ENCODE data around the gene GTF3C2. TPM values are rescaled to one million over a fixed set of nuclear protein-coding genes. Genes with fewer than 3 reads are reported as not detected.

The GTF3C2 gene
- total and polyA plus RNA-seq, 8 donors: 45.2 to 71.7 (median 66.5) TPM

DNA sequence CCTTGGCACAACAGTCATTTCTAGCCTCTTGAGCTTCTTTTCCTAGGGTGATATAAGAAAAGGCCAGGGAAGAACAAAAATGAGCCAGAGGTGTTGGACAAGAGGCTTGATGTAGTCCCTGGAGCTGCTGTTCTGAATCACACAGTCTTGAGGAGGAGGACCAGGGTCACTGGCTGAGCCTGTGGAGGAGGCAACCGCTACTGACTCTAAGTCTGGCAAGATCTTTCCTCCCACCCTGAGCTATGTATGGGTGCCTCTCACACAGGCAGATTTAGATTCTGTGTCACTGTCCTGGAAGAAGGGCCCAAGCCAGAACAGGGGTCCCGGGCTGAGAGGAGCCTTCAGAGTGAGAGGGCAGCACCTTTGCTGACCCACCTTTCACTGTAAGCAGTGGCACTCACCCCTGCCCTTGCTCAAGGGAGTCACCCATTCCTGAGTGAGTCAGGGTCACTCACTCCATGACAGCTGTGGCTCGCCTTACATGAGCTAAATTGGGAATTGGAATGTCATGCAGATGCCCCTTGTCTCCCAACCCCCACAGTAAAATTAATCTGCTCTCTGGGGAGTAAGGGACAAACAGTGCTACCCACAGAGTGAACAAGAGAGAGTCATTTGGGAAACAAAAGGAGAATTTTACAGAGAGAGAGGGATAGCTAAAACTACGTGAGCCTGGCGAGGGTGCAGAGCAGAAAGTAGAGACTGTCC lies 74.6 kb downstream of the GTF3C2 start, which contains the start of gene TRIM54:
TRIM54 (plus strand) TSS at position 575 of the 705 bp plus-strand sequence. CDS start 303 bp downstream, outside the sequence.
- Histone ChIP-seq H3K36me3 (no peaks in the 10 kb centered on the region), H3K4me1 (peaks cover 0 to 4% of the 10 kb centered on the region in 2 donors), H3K4me3 (no peak within 1 kb of the TSS), H3K27ac (no peak within 1 kb of the TSS), H3K27me3 (peaks cover 0 to 29% of the 10 kb centered on the region in 2 donors), H3K9me3 (no peaks in the 10 kb centered on the region)
- TF ChIP-seq, protein P1, sequence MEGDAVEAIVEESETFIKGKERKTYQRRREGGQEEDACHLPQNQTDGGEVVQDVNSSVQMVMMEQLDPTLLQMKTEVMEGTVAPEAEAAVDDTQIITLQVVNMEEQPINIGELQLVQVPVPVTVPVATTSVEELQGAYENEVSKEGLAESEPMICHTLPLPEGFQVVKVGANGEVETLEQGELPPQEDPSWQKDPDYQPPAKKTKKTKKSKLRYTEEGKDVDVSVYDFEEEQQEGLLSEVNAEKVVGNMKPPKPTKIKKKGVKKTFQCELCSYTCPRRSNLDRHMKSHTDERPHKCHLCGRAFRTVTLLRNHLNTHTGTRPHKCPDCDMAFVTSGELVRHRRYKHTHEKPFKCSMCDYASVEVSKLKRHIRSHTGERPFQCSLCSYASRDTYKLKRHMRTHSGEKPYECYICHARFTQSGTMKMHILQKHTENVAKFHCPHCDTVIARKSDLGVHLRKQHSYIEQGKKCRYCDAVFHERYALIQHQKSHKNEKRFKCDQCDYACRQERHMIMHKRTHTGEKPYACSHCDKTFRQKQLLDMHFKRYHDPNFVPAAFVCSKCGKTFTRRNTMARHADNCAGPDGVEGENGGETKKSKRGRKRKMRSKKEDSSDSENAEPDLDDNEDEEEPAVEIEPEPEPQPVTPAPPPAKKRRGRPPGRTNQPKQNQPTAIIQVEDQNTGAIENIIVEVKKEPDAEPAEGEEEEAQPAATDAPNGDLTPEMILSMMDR (IDR thresholded peaks at IDR 0.05): no peak
- intact Hi-C loops (cut with DNase I): loop anchor here in 1 of 2 donors (10.0 kb wide), 1 partner anchor 187 kb away; no protein-coding TSS in a partner anchor
- DNase-seq: no peak
- no peak for ATAC-seq

DNA sequence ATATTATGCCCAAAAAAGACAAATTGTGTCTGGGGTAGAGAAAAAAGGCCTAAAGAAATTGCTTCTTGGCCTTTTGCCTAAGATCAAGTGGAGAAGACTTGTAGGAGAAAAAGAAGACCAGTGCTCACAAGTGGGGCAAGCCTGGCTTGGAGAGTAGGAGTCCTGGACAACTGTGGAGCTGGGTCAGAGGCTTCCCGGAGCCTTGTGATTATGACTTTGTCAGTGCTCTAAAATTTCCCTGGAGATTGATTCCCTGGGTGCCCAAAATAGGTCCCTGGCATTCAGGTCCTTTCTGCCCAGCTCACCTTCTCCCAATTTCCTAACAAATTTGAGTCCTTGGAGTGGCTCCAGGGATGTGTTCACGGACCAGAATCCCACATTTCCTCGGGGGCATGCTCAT lies 75.1 kb downstream of the GTF3C2 start:
- DNase-seq: no peak
- TF ChIP-seq, protein P1 (IDR thresholded peaks at IDR 0.05): no peak
- no peaks in the 10 kb centered on the region for H3K36me3 ChIP-seq
- no peaks in the 10 kb centered on the region for H3K9me3 ChIP-seq
- peaks cover 0 to 4% of the 10 kb centered on the region in 2 donors for H3K4me1 ChIP-seq
- peaks cover 0 to 29% of the 10 kb centered on the region in 2 donors for H3K27me3 ChIP-seq
- no peak for ATAC-seq
- no peak overlapping the region for H3K27ac ChIP-seq
- H3K4me3 ChIP-seq: no peak overlapping the region
- intact Hi-C loops (cut with DNase I): loop anchor here in 1 of 2 donors (10.0 kb wide), 1 partner anchor 187 kb away; no protein-coding TSS in a partner anchor

DNA sequence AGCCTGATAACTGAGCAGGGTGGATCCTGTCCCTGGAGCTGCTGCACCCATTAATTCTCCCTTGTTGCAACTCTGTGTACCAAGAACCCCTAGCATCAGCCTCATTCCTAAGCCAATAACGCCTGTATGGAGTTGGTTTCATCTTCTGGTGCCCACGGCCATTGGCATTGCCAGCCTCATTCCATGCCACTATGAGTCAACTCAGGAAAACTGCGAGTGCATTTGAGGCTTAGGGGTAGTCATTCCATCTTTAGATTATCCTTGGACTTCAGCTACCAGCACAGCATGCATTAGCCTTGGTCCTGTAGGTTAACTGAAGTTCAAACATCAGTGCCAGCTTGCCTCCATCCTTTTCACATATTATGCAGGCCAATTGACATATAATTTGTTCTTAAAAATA lies 75.7 kb downstream of the GTF3C2 start:
- DNase-seq: no peak
- intact Hi-C loops (cut with DNase I): loop anchor here in 1 of 2 donors (10.0 kb wide), 1 partner anchor 186 kb away; no protein-coding TSS in a partner anchor
- H3K36me3 ChIP-seq: no peaks in the 10 kb centered on the region
- H3K9me3 ChIP-seq: no peaks in the 10 kb centered on the region
- H3K27ac ChIP-seq: no peak overlapping the region
- no peak for ATAC-seq
- H3K4me1 ChIP-seq: peaks cover 0 to 4% of the 10 kb centered on the region in 2 donors
- TF ChIP-seq, protein P1 (IDR thresholded peaks at IDR 0.05): no peak
- H3K27me3 ChIP-seq: peaks cover 0 to 29% of the 10 kb centered on the region in 2 donors
- no peak overlapping the region for H3K4me3 ChIP-seq

GRCh38 chr2:27278010-27278409 lies 78.6 kb downstream of the GTF3C2 start:
- ATAC-seq (no peak), DNase-seq (no peak)
- Histone ChIP-seq H3K9me3 (no peaks in the 10 kb centered on the region), H3K27me3 (peaks cover 0 to 36% of the 10 kb centered on the region in 2 donors), H3K36me3 (no peaks in the 10 kb centered on the region), H3K27ac (no peak overlapping the region), H3K4me3 (no peak overlapping the region), H3K4me1 (peaks cover 0 to 4% of the 10 kb centered on the region in 2 donors)
- intact Hi-C loops (cut with DNase I): no loop called here
- TF ChIP-seq, protein P1 (IDR thresholded peaks at IDR 0.05): no peak

Other genes starting within 250 kb of the GTF3C2 start
- 1 to 10 TPM; 2.8 to 3.4 TPM for gene CGREF1, start 237.6 kb downstream of the GTF3C2 start, total RNA-seq
- gene CGREF1, start 237.6 kb downstream of the GTF3C2 start, polyA plus RNA-seq (ENCODE audit: insufficient read length in 6 of 6): under 1 TPM; 0.31 to 0.86 (median 0.56) TPM
- not detected for gene ABHD1, start 232.9 kb downstream of the GTF3C2 start, total RNA-seq
- 1 to 10 TPM in 3 of 6 donors, under 1 TPM in 3; 0.69 to 1.3 (median 1.0) TPM for gene ABHD1, start 232.9 kb downstream of the GTF3C2 start, polyA plus RNA-seq (ENCODE audit: insufficient read length in 6 of 6)
- 10 to 100 TPM; 50.8 to 65.3 TPM for gene PREB, start 222.1 kb downstream of the GTF3C2 start, total RNA-seq
- 10 to 100 TPM; 34.3 to 45.7 (median 38.2) TPM for gene PREB, start 222.1 kb downstream of the GTF3C2 start, polyA plus RNA-seq (ENCODE audit: insufficient read length in 6 of 6)
- gene PRR30, start 217.4 kb downstream of the GTF3C2 start, total RNA-seq: not detected
- gene PRR30, start 217.4 kb downstream of the GTF3C2 start, polyA plus RNA-seq (ENCODE audit: insufficient read length in 6 of 6): not detected
- gene TCF23, start 207.8 kb downstream of the GTF3C2 start, total RNA-seq: under 1 TPM; 0.08 to 0.50 TPM
- gene TCF23, start 207.8 kb downstream of the GTF3C2 start, polyA plus RNA-seq (ENCODE audit: insufficient read length in 6 of 6): under 1 TPM; 0.06 to 0.21 (median 0.08) TPM
- gene ATRAID, start 144.7 kb downstream of the GTF3C2 start, total RNA-seq: 100 to 1,000 TPM in 1 of 2 donors, 10 to 100 TPM in 1; 87.5 to 102 TPM
- gene ATRAID, start 144.7 kb downstream of the GTF3C2 start, polyA plus RNA-seq (ENCODE audit: insufficient read length in 6 of 6): 100 to 1,000 TPM; 126 to 141 (median 130) TPM
- gene SLC5A6, start 144.5 kb downstream of the GTF3C2 start, total RNA-seq: 10 to 100 TPM; 27.3 to 43.7 TPM
- gene SLC5A6, start 144.5 kb downstream of the GTF3C2 start, polyA plus RNA-seq (ENCODE audit: insufficient read length in 6 of 6): 10 to 100 TPM; 24.1 to 47.2 (median 31.7) TPM
- gene CAD, start 139.4 kb downstream of the GTF3C2 start, total RNA-seq: 10 to 100 TPM; 31.1 to 51.2 TPM
- 10 to 100 TPM; 39.0 to 52.8 (median 44.9) TPM for gene CAD, start 139.4 kb downstream of the GTF3C2 start, polyA plus RNA-seq (ENCODE audit: insufficient read length in 6 of 6)
- gene SLC30A3, start 93.7 kb downstream of the GTF3C2 start, total RNA-seq: under 1 TPM; 0.39 to 0.64 TPM
- under 1 TPM; 0.26 to 0.69 (median 0.48) TPM for gene SLC30A3, start 93.7 kb downstream of the GTF3C2 start, polyA plus RNA-seq (ENCODE audit: insufficient read length in 6 of 6)
- not detected for gene DNAJC5G, start 81.3 kb downstream of the GTF3C2 start, total RNA-seq
- gene DNAJC5G, start 81.3 kb downstream of the GTF3C2 start, polyA plus RNA-seq (ENCODE audit: insufficient read length in 6 of 6): under 1 TPM; 0.19 to 0.41 (median 0.30) TPM
- gene TRIM54, start 74.3 kb downstream of the GTF3C2 start, total RNA-seq: under 1 TPM in 1 of 2 donors, not detected in 1; 0.17 TPM
- under 1 TPM in 5 of 6 donors, not detected in 1; 0.07 to 0.14 (median 0.09) TPM for gene TRIM54, start 74.3 kb downstream of the GTF3C2 start, polyA plus RNA-seq (ENCODE audit: insufficient read length in 6 of 6)
- gene UCN, start 48.3 kb downstream of the GTF3C2 start, total RNA-seq: 1 to 10 TPM; 1.5 to 2.6 TPM
- gene UCN, start 48.3 kb downstream of the GTF3C2 start, polyA plus RNA-seq (ENCODE audit: insufficient read length in 6 of 6): 1 to 10 TPM; 1.3 to 2.4 (median 1.8) TPM
- gene MPV17, start 33.7 kb downstream of the GTF3C2 start, total RNA-seq: 100 to 1,000 TPM in 1 of 2 donors, 10 to 100 TPM in 1; 96.4 to 103 TPM
- 100 to 1,000 TPM in 1 of 6 donors, 10 to 100 TPM in 5; 91.6 to 106 (median 99.0) TPM for gene MPV17, start 33.7 kb downstream of the GTF3C2 start, polyA plus RNA-seq (ENCODE audit: insufficient read length in 6 of 6)
- gene EIF2B4, start 13.6 kb upstream of the GTF3C2 start, total RNA-seq: 10 to 100 TPM; 30.7 to 36.9 TPM
- 10 to 100 TPM; 50.3 to 61.4 (median 53.4) TPM for gene EIF2B4, start 13.6 kb upstream of the GTF3C2 start, polyA plus RNA-seq (ENCODE audit: insufficient read length in 6 of 6)
- 100 to 1,000 TPM in 1 of 2 donors, 10 to 100 TPM in 1; 91.0 to 121 TPM for gene SNX17, start 13.9 kb upstream of the GTF3C2 start, total RNA-seq
- 100 to 1,000 TPM in 3 of 6 donors, 10 to 100 TPM in 3; 93.1 to 113 (median 102) TPM for gene SNX17, start 13.9 kb upstream of the GTF3C2 start, polyA plus RNA-seq (ENCODE audit: insufficient read length in 6 of 6)
- 10 to 100 TPM; 16.4 to 17.2 TPM for gene ZNF513, start 24.0 kb upstream of the GTF3C2 start, total RNA-seq
- gene ZNF513, start 24.0 kb upstream of the GTF3C2 start, polyA plus RNA-seq (ENCODE audit: insufficient read length in 6 of 6): 10 to 100 TPM; 12.8 to 18.8 (median 15.8) TPM
- 10 to 100 TPM; 55.5 to 66.5 TPM for gene PPM1G, start 52.8 kb upstream of the GTF3C2 start, total RNA-seq
- gene PPM1G, start 52.8 kb upstream of the GTF3C2 start, polyA plus RNA-seq (ENCODE audit: insufficient read length in 6 of 6): 10 to 100 TPM; 72.1 to 88.0 (median 81.1) TPM
- 10 to 100 TPM; 81.6 to 85.4 TPM for gene NRBP1, start 71.9 kb upstream of the GTF3C2 start, total RNA-seq
- gene NRBP1, start 71.9 kb upstream of the GTF3C2 start, polyA plus RNA-seq (ENCODE audit: insufficient read length in 6 of 6): 100 to 1,000 TPM; 119 to 137 (median 123) TPM
- gene KRTCAP3, start 85.6 kb upstream of the GTF3C2 start, total RNA-seq: 10 to 100 TPM; 34.0 to 45.6 TPM
- gene KRTCAP3, start 85.6 kb upstream of the GTF3C2 start, polyA plus RNA-seq (ENCODE audit: insufficient read length in 6 of 6): 10 to 100 TPM; 12.0 to 17.8 (median 14.7) TPM
- gene IFT172, start 133.0 kb upstream of the GTF3C2 start, total RNA-seq: 10 to 100 TPM; 21.0 to 23.8 TPM
- 10 to 100 TPM; 42.8 to 65.3 (median 55.6) TPM for gene IFT172, start 133.0 kb upstream of the GTF3C2 start, polyA plus RNA-seq (ENCODE audit: insufficient read length in 6 of 6)
- 1 to 10 TPM; 4.4 to 8.0 TPM for gene FNDC4, start 138.4 kb upstream of the GTF3C2 start, total RNA-seq
- gene FNDC4, start 138.4 kb upstream of the GTF3C2 start, polyA plus RNA-seq (ENCODE audit: insufficient read length in 6 of 6): 10 to 100 TPM; 12.3 to 16.6 (median 14.0) TPM
- gene GCKR, start 140.1 kb upstream of the GTF3C2 start, total RNA-seq: under 1 TPM in 1 of 2 donors, not detected in 1; 0.37 TPM
- 1 to 10 TPM in 4 of 6 donors, under 1 TPM in 2; 0.57 to 1.8 (median 1.3) TPM for gene GCKR, start 140.1 kb upstream of the GTF3C2 start, polyA plus RNA-seq (ENCODE audit: insufficient read length in 6 of 6)
- 10 to 100 TPM; 29.3 to 29.6 TPM for gene ZNF512, start 226.3 kb upstream of the GTF3C2 start, total RNA-seq
- 10 to 100 TPM; 78.8 to 93.5 (median 84.5) TPM for gene ZNF512, start 226.3 kb upstream of the GTF3C2 start, polyA plus RNA-seq (ENCODE audit: insufficient read length in 6 of 6)

Data from left lung (tissue), 10 donors.